Measurements from ENCODE around the gene TBC1D8.

TBC1D8 gene

GRCh38 chr2:100997509-100998234 lies 153.5 kb downstream of the TBC1D8 start:
- DNase-seq = no peak

GRCh38 chr2:100995309-100996075 lies 155.7 kb downstream of the TBC1D8 start:
- DNase-seq = no peak

GRCh38 chr2:100993294-100993693 lies 157.9 kb downstream of the TBC1D8 start:
- no peak for DNase-seq

- no peak for DNase-seq
These were observed 158.9 kb downstream of the TBC1D8 start for GRCh38 chr2:100992262-100992661.

GRCh38 chr2:100991404-100991773 lies 159.8 kb downstream of the TBC1D8 start:
- DNase-seq = no peak

- DNase-seq = no peak
These were observed 160.4 kb downstream of the TBC1D8 start for GRCh38 chr2:100990650-100991403.

GRCh38 chr2:100990166-100990565 lies 161.0 kb downstream of the TBC1D8 start:
- DNase-seq = no peak

GRCh38 chr2:100989666-100990065 lies 161.5 kb downstream of the TBC1D8 start:
- no peak for DNase-seq

- DNase-seq = no peak
These were observed 162.4 kb downstream of the TBC1D8 start for GRCh38 chr2:100988630-100989417.

- DNase-seq = no peak
These were observed 163.2 kb downstream of the TBC1D8 start for GRCh38 chr2:100987974-100988373.

GRCh38 chr2:100987536-100987935 lies 163.6 kb downstream of the TBC1D8 start:
- DNase-seq = no peak

- DNase-seq = no peak
These were observed 165.0 kb downstream of the TBC1D8 start for GRCh38 chr2:100986157-100986556.

- DNase-seq = peak; percentile 49 to 74 (median 67)
These were observed 166.3 kb downstream of the TBC1D8 start for GRCh38 chr2:100984892-100985307.

GRCh38 chr2:100983684-100984310 lies 167.4 kb downstream of the TBC1D8 start:
- no peak for DNase-seq

GRCh38 chr2:100983201-100983600 lies 168.0 kb downstream of the TBC1D8 start:
- DNase-seq = no peak

GRCh38 chr2:100982431-100982861 lies 168.7 kb downstream of the TBC1D8 start:
- DNase-seq = no peak

GRCh38 chr2:100981011-100981410 lies 170.2 kb downstream of the TBC1D8 start:
- no peak for DNase-seq

GRCh38 chr2:100980046-100980445 lies 171.1 kb downstream of the TBC1D8 start:
- no peak for DNase-seq

- DNase-seq = no peak
These were observed 172.5 kb downstream of the TBC1D8 start for GRCh38 chr2:100978582-100979191.

GRCh38 chr2:100977511-100977910 lies 173.7 kb downstream of the TBC1D8 start:
- no peak for DNase-seq

GRCh38 chr2:100976645-100977391 lies 174.4 kb downstream of the TBC1D8 start:
- DNase-seq = no peak

Data from T-helper 1 cell (primary cell).